ENCODE results near the gene METTL15.
"Not testable (repeated sequence)": the region's sequence is repeated elsewhere in the genome, so short reads cannot be mapped to it uniquely, and the experiment has no call there.

METTL15 gene

GRCh38 chr11:28107750-28108618, at the start of gene METTL15, which contains the start of gene KIF18A:
TSS of gene METTL15 (plus strand) at chr11:28108388. CDS start at chr11:28113335, 4,947 bp downstream.
TSS of gene KIF18A (minus strand) at chr11:28108156. CDS start at chr11:28097947, 10,209 bp downstream.
- DNase-seq (ENCODE audit: low read depth in 3 of 3): peak; percentile 87 to 94 (median 87)

- DNase-seq (ENCODE audit: low read depth in 3 of 3): no peak
These were observed 36.9 kb upstream of the METTL15 start for GRCh38 chr11:28071305-28071704.

- no peak for DNase-seq (ENCODE audit: low read depth in 3 of 3)
These were observed 35.9 kb upstream of the METTL15 start for GRCh38 chr11:28072321-28072720.

GRCh38 chr11:28077521-28077920, 30.7 kb upstream of the METTL15 start:
- no peak for DNase-seq (ENCODE audit: low read depth in 3 of 3)

- no peak for DNase-seq (ENCODE audit: low read depth in 3 of 3)
These were observed 25.1 kb upstream of the METTL15 start for GRCh38 chr11:28083118-28083517.

GRCh38 chr11:28086569-28086968, 21.6 kb upstream of the METTL15 start:
- DNase-seq (ENCODE audit: low read depth in 3 of 3): no peak

- DNase-seq (ENCODE audit: low read depth in 3 of 3): not testable (repeated sequence)
These were observed 21.0 kb upstream of the METTL15 start for GRCh38 chr11:28087192-28087591.

- not testable (repeated sequence) for DNase-seq (ENCODE audit: low read depth in 3 of 3)
These were observed 20.5 kb upstream of the METTL15 start for GRCh38 chr11:28087693-28088092.

- no peak for DNase-seq (ENCODE audit: low read depth in 3 of 3)
These were observed 18.8 kb upstream of the METTL15 start for GRCh38 chr11:28089378-28089777.

- DNase-seq (ENCODE audit: low read depth in 3 of 3): no peak
These were observed 18.0 kb upstream of the METTL15 start for GRCh38 chr11:28090052-28090749.

GRCh38 chr11:28092786-28093185, 15.4 kb upstream of the METTL15 start:
- no peak for DNase-seq (ENCODE audit: low read depth in 3 of 3)

GRCh38 chr11:28098257-28098656, 9.9 kb upstream of the METTL15 start:
- DNase-seq (ENCODE audit: low read depth in 3 of 3): no peak

- DNase-seq (ENCODE audit: low read depth in 3 of 3): no peak
These were observed 8.5 kb upstream of the METTL15 start for GRCh38 chr11:28099715-28100114.

GRCh38 chr11:28100665-28101064, 7.5 kb upstream of the METTL15 start:
- DNase-seq (ENCODE audit: low read depth in 3 of 3): no peak

- DNase-seq (ENCODE audit: low read depth in 3 of 3): not testable (repeated sequence)
These were observed 5.9 kb upstream of the METTL15 start for GRCh38 chr11:28102300-28102699.

- DNase-seq (ENCODE audit: low read depth in 3 of 3): no peak
These were observed 3.8 kb upstream of the METTL15 start for GRCh38 chr11:28104425-28104824.

- DNase-seq (ENCODE audit: low read depth in 3 of 3): no peak
These were observed 3.2 kb upstream of the METTL15 start for GRCh38 chr11:28104984-28105383.

GRCh38 chr11:28105869-28106268, 2.3 kb upstream of the METTL15 start:
- no peak for DNase-seq (ENCODE audit: low read depth in 3 of 3)

- DNase-seq (ENCODE audit: low read depth in 3 of 3): no peak
These were observed 1.7 kb upstream of the METTL15 start for GRCh38 chr11:28106353-28107043.

GRCh38 chr11:28107191-28107749, 918 bp upstream of the METTL15 start:
- DNase-seq (ENCODE audit: low read depth in 3 of 3): no peak

- no peak for DNase-seq (ENCODE audit: low read depth in 3 of 3)
These were observed 770 bp downstream of the METTL15 start for GRCh38 chr11:28108958-28109357.
